ENCODE measurements around the gene TTC36. TPM values are rescaled to one million over a fixed set of nuclear protein-coding genes. Genes with fewer than 3 reads are reported as not detected.
"Not testable (repeated sequence)": the region's sequence is repeated elsewhere in the genome, so short reads cannot be mapped to it uniquely, and the experiment has no call there.

The TTC36 gene
- total RNA-seq (not detected), polyA plus RNA-seq (0.49 TPM)

GRCh38 chr11:118527109-118527508 is at the start of gene TTC36:
Gene TTC36 (plus strand): TSS chr11:118527474. CDS start chr11:118527495, 21 bp downstream.
- Histone ChIP-seq H3K4me1 (ENCODE audit: insufficient read depth) (no peaks in the 10 kb centered on the region), H3K27ac (ENCODE audit: low read depth) (no peak within 1 kb of the TSS), H3K36me3 (ENCODE audit: insufficient read depth) (no peaks in the 10 kb centered on the region), H3K4me3 (ENCODE audit: low read depth, low read length) (no peak within 1 kb of the TSS)
- no peak for DNase-seq (ENCODE audit: extremely low spot score)
- 60% methylated on average over 3 of the region's 3 CpGs for WGBS

- H3K4me3 ChIP-seq (ENCODE audit: low read depth, low read length); H3K4me1 ChIP-seq (ENCODE audit: insufficient read depth); H3K27ac ChIP-seq (ENCODE audit: low read depth); H3K36me3 ChIP-seq (ENCODE audit: insufficient read depth); DNase-seq (ENCODE audit: extremely low spot score): not testable (repeated sequence)
- WGBS, result 99% methylated on average over 1 of the region's 1 CpG
These were observed 46.0 kb upstream of the TTC36 start for GRCh38 chr11:118481238-118481637.

GRCh38 chr11:118484405-118484804 is 42.9 kb upstream of the TTC36 start:
- Histone ChIP-seq H3K4me3 (ENCODE audit: low read depth, low read length) (no peak overlapping the region), H3K27ac (ENCODE audit: low read depth) (no peak overlapping the region), H3K4me1 (ENCODE audit: insufficient read depth) (no peaks in the 10 kb centered on the region), H3K36me3 (ENCODE audit: insufficient read depth) (peaks cover 2% of the 10 kb centered on the region)
- 96% methylated on average over 3 of the region's 3 CpGs for WGBS
- no peak for DNase-seq (ENCODE audit: extremely low spot score)

- H3K27ac ChIP-seq (ENCODE audit: low read depth), result no peak overlapping the region
- H3K36me3 ChIP-seq (ENCODE audit: insufficient read depth), result peaks cover 2% of the 10 kb centered on the region
- no peak overlapping the region for H3K4me3 ChIP-seq (ENCODE audit: low read depth, low read length)
- no peak for DNase-seq (ENCODE audit: extremely low spot score)
- no peaks in the 10 kb centered on the region for H3K4me1 ChIP-seq (ENCODE audit: insufficient read depth)
These were observed 42.0 kb upstream of the TTC36 start for GRCh38 chr11:118485273-118485672.

GRCh38 chr11:118488480-118489109 is 38.7 kb upstream of the TTC36 start:
- peaks cover 8% of the 10 kb centered on the region for H3K36me3 ChIP-seq (ENCODE audit: insufficient read depth)
- H3K4me3 ChIP-seq (ENCODE audit: low read depth, low read length), result no peak overlapping the region
- H3K27ac ChIP-seq (ENCODE audit: low read depth), result no peak overlapping the region
- DNase-seq (ENCODE audit: extremely low spot score), result peak; percentile 47
- WGBS, result 27% methylated on average over 7 of the region's 7 CpGs
- H3K4me1 ChIP-seq (ENCODE audit: insufficient read depth), result no peaks in the 10 kb centered on the region

GRCh38 chr11:118491041-118491440 is 36.2 kb upstream of the TTC36 start:
- DNase-seq (ENCODE audit: extremely low spot score), result no peak
- no peak overlapping the region for H3K4me3 ChIP-seq (ENCODE audit: low read depth, low read length)
- peaks cover 8% of the 10 kb centered on the region for H3K36me3 ChIP-seq (ENCODE audit: insufficient read depth)
- no peak overlapping the region for H3K27ac ChIP-seq (ENCODE audit: low read depth)
- H3K4me1 ChIP-seq (ENCODE audit: insufficient read depth), result no peaks in the 10 kb centered on the region
- 81% methylated on average over 4 of the region's 4 CpGs for WGBS

GRCh38 chr11:118497831-118498230 is 29.4 kb upstream of the TTC36 start:
- Histone ChIP-seq H3K4me1 (ENCODE audit: insufficient read depth) (no peaks in the 10 kb centered on the region), H3K36me3 (ENCODE audit: insufficient read depth) (peaks cover 14% of the 10 kb centered on the region)

GRCh38 chr11:118503216-118503615 is 24.1 kb upstream of the TTC36 start:
- H3K4me3 ChIP-seq (ENCODE audit: low read depth, low read length), result no peak overlapping the region
- H3K36me3 ChIP-seq (ENCODE audit: insufficient read depth), result peaks cover 11% of the 10 kb centered on the region
- DNase-seq (ENCODE audit: extremely low spot score), result no peak
- H3K4me1 ChIP-seq (ENCODE audit: insufficient read depth), result no peaks in the 10 kb centered on the region
- 61% methylated on average over 3 of the region's 3 CpGs for WGBS
- H3K27ac ChIP-seq (ENCODE audit: low read depth), result no peak overlapping the region

More at GRCh38 chr11:118497831-118498230, 29.4 kb upstream of the TTC36 start:
- Histone ChIP-seq H3K4me3 (ENCODE audit: low read depth, low read length) (no peak overlapping the region), H3K27ac (ENCODE audit: low read depth) (no peak overlapping the region)
- DNase-seq (ENCODE audit: extremely low spot score), result no peak
- WGBS, result 80% methylated on average over 4 of the region's 4 CpGs

GRCh38 chr11:118511601-118512000 is 15.7 kb upstream of the TTC36 start:
- Histone ChIP-seq H3K36me3 (ENCODE audit: insufficient read depth) (peaks cover 7% of the 10 kb centered on the region), H3K4me1 (ENCODE audit: insufficient read depth) (no peaks in the 10 kb centered on the region), H3K4me3 (ENCODE audit: low read depth, low read length) (no peak overlapping the region), H3K27ac (ENCODE audit: low read depth) (no peak overlapping the region)
- DNase-seq (ENCODE audit: extremely low spot score), result no peak
- 83% methylated on average over 5 of the region's 5 CpGs for WGBS

- Histone ChIP-seq H3K4me3 (ENCODE audit: low read depth, low read length) (no peak overlapping the region), H3K27ac (ENCODE audit: low read depth) (no peak overlapping the region), H3K36me3 (ENCODE audit: insufficient read depth) (peaks cover 9% of the 10 kb centered on the region), H3K4me1 (ENCODE audit: insufficient read depth) (no peaks in the 10 kb centered on the region)
- 76% methylated on average over 7 of the region's 7 CpGs for WGBS
- no peak for DNase-seq (ENCODE audit: extremely low spot score)
These were observed 13.2 kb upstream of the TTC36 start for GRCh38 chr11:118514103-118514502.

- 90% methylated on average over 6 of the region's 6 CpGs for WGBS
- no peak for DNase-seq (ENCODE audit: extremely low spot score)
- Histone ChIP-seq H3K4me3 (ENCODE audit: low read depth, low read length) (no peak overlapping the region), H3K27ac (ENCODE audit: low read depth) (no peak overlapping the region), H3K36me3 (ENCODE audit: insufficient read depth) (peaks cover 7% of the 10 kb centered on the region), H3K4me1 (ENCODE audit: insufficient read depth) (no peaks in the 10 kb centered on the region)
These were observed 7.7 kb upstream of the TTC36 start for GRCh38 chr11:118519549-118519948.

- no peak for DNase-seq (ENCODE audit: extremely low spot score)
- Histone ChIP-seq H3K36me3 (ENCODE audit: insufficient read depth) (peaks cover 5% of the 10 kb centered on the region), H3K27ac (ENCODE audit: low read depth) (no peak overlapping the region), H3K4me1 (ENCODE audit: insufficient read depth) (no peaks in the 10 kb centered on the region), H3K4me3 (ENCODE audit: low read depth, low read length) (no peak overlapping the region)
- 76% methylated on average over 13 of the region's 13 CpGs for WGBS
These were observed 5.4 kb upstream of the TTC36 start for GRCh38 chr11:118521892-118522311.

- WGBS, result 45% methylated on average over 6 of the region's 6 CpGs
- H3K27ac ChIP-seq (ENCODE audit: low read depth), result no peak overlapping the region
- no peak overlapping the region for H3K4me3 ChIP-seq (ENCODE audit: low read depth, low read length)
- no peaks in the 10 kb centered on the region for H3K4me1 ChIP-seq (ENCODE audit: insufficient read depth)
- peaks cover 3% of the 10 kb centered on the region for H3K36me3 ChIP-seq (ENCODE audit: insufficient read depth)
- no peak for DNase-seq (ENCODE audit: extremely low spot score)
These were observed 4.7 kb upstream of the TTC36 start for GRCh38 chr11:118522571-118523072.

GRCh38 chr11:118524356-118524755 is 2.9 kb upstream of the TTC36 start:
- Histone ChIP-seq H3K4me3 (ENCODE audit: low read depth, low read length) (no peak overlapping the region), H3K4me1 (ENCODE audit: insufficient read depth) (no peaks in the 10 kb centered on the region), H3K36me3 (ENCODE audit: insufficient read depth) (peaks cover 3% of the 10 kb centered on the region), H3K27ac (ENCODE audit: low read depth) (no peak overlapping the region)
- DNase-seq (ENCODE audit: extremely low spot score), result no peak
